Ectodermal cell (in vitro differentiated cells): ENCODE data around the gene CD63. TPM values are rescaled to one million over a fixed set of nuclear protein-coding genes. Genes with fewer than 3 reads are reported as not detected.
"Not testable (repeated sequence)": the region's sequence is repeated elsewhere in the genome, so short reads cannot be mapped to it uniquely, and the experiment has no call there.

Experiments used
- H3K27ac ChIP-seq: 2 replicates; pipeline ENCODE4 v1.7.0; 2013; ENCODE audit warnings: mild to moderate bottlenecking, low read depth, low read length; ENCODE audit not compliant: insufficient read depth, poor library complexity, severe bottlenecking
- H3K27me3 ChIP-seq: 2 replicates; pipeline ENCODE4 v1.7.0; 2013; ENCODE audit warnings: mild to moderate bottlenecking, low read length; ENCODE audit not compliant: insufficient read depth, control insufficient read depth, poor library complexity, severe bottlenecking
- H3K36me3 ChIP-seq: one replicate; pipeline ENCODE4 v1.7.0; 2013; ENCODE audit warnings: low read length; ENCODE audit not compliant: control insufficient read depth, insufficient read depth
- H3K4me1 ChIP-seq: one replicate; pipeline ENCODE4 v1.7.0; 2013; ENCODE audit warnings: low read length; ENCODE audit not compliant: control insufficient read depth, insufficient read depth
- H3K4me3 ChIP-seq: 2 replicates; pipeline ENCODE4 v1.7.0; 2013; ENCODE audit warnings: low read depth, low read length, control low read depth; ENCODE audit not compliant: insufficient read depth
- H3K9me3 ChIP-seq: 2 replicates; pipeline ENCODE4 v1.7.0; 2013; ENCODE audit warnings: mild to moderate bottlenecking, low read length, moderate library complexity; ENCODE audit not compliant: control insufficient read depth
- WGBS, 2 experiments: methylation state at CpG; one replicate each; pipeline ENCODE4 v1.1.7; 2013; ENCODE audit warnings: missing lambda C conversion rate in 2 of 2; 5-methylcytosine and 5-hydroxymethylcytosine counted together
- polyA plus RNA-seq, 4 experiments: library from polyadenylated mRNA; stranded (reverse); fragments of 50-300 nt; gene quantifications; one replicate each; pipeline ENCODE4 v1.2.3, GENCODE V29; 2013

The CD63 gene, protein sequence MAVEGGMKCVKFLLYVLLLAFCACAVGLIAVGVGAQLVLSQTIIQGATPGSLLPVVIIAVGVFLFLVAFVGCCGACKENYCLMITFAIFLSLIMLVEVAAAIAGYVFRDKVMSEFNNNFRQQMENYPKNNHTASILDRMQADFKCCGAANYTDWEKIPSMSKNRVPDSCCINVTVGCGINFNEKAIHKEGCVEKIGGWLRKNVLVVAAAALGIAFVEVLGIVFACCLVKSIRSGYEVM
- polyA plus RNA-seq (2013, experiment 1 of 4) = 324 TPM
- polyA plus RNA-seq (2013, experiment 2 of 4) = 362 TPM
- 287 TPM for polyA plus RNA-seq (2013, experiment 3 of 4)
- polyA plus RNA-seq (2013, experiment 4 of 4) = 360 TPM

DNA sequence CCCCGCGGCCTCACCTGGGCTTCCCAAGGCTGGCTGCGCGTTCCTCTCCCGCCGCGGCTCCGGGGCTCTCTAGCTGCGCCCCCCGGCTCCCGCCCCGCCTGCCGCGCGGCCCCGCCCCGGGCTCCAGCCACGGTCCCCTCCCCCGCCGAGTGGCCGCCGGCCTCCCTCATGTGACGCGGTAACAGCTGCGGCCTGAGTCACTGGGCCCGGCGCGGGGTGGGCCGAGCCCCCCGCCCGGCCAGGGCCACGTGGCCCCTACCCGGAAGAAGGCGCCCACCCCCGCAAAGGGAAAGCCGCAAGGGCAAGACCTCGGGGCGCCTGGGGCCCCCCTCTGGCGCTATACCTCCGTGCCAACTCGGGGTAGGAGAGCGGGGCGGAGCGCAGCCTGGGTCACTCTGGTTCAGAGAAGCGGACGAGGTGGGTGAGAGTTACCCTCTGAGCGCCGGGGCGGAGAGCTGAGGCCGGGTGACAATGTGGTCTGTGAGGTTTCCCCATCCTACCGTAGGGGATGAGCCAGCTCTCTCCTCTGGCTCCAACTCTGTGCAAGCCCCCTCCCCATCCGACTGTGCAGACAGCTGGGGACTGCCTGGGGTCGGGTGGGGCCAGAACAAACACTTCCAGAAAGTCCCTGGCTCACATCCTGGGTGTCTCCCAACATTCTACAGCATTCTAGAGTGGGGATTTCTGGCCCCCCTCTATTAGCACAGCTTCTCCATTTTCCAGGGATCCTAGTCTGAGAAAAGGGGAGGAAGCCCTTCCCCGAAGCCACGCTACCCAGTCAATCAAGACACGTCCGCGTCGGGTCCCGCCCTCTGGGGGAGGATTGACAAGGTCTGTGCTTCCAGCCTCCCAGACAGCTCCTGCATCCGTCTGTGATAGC, at the start of gene CD63:
Gene CD63 (minus strand): TSS at position 71 of the 880 bp plus-strand sequence. CDS start 668 bp downstream, outside the sequence.
- 0 to 1% methylated on average over 61 of the region's 61 CpGs for WGBS, 2 experiments
- H3K4me1 ChIP-seq = peaks cover 14% of the 10 kb centered on the region
- H3K9me3 ChIP-seq = no peaks in the 10 kb centered on the region

DNA sequence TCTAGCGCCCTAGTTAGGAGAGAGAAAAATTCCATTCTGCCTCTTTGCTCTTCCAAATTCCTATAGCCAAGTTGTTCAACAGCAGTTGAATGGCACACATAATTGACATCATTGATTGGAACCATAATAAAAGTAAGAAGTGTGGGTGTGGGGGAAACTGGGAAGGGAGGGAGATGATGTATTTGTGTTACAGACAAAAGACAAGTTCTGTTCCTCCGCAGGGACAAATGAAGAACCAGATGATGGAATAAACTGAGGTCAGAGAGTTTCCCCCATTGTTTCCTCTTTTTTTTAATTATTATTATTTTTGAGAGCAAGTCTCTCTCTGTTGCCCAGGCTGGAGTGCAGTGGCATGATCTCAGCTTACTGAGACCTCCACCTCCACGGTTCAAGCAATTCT, 49.0 kb upstream of the CD63 start:
- Histone ChIP-seq H3K9me3 (no peaks in the 10 kb centered on the region), H3K27me3 (no peaks in the 10 kb centered on the region), H3K27ac (no peak overlapping the region), H3K36me3 (peaks cover 13% of the 10 kb centered on the region), H3K4me1 (no peaks in the 10 kb centered on the region), H3K4me3 (no peak overlapping the region)
- 89 to 93% methylated on average over 3 of the region's 3 CpGs for WGBS, 2 experiments

More for the DNA sequence above, at the start of gene CD63:
- Histone ChIP-seq H3K36me3 (peaks cover 11% of the 10 kb centered on the region), H3K4me3 (peak within 1 kb of the TSS; percentile 64), H3K27ac (peak within 1 kb of the TSS; percentile 86), H3K27me3 (no peaks in the 10 kb centered on the region)

DNA sequence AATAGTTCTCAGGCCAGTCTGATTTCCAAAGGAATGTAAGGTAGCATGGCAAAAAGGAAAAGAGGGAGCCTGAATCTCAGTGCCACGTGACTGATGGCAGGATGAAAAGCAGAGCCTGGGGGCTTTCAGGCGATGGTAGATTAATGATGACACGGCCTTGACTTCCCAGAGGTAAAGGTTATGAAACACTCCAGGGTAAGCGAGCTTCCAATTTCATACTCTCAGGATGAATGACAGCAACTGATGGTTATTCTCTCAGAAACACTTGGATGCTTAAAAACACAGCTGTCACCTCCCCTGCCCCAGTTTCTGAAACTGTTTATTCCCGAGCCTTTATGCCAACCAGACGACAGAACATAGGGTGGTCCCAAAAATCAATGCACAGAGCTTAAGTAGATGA, 42.9 kb upstream of the CD63 start:
- Histone ChIP-seq H3K4me1 (no peaks in the 10 kb centered on the region), H3K4me3 (no peak overlapping the region), H3K27me3 (no peaks in the 10 kb centered on the region), H3K27ac (no peak overlapping the region), H3K9me3 (no peaks in the 10 kb centered on the region), H3K36me3 (peaks cover 3% of the 10 kb centered on the region)
- WGBS, 2 experiments = 95 to 96% methylated on average over 6 of the region's 6 CpGs

DNA sequence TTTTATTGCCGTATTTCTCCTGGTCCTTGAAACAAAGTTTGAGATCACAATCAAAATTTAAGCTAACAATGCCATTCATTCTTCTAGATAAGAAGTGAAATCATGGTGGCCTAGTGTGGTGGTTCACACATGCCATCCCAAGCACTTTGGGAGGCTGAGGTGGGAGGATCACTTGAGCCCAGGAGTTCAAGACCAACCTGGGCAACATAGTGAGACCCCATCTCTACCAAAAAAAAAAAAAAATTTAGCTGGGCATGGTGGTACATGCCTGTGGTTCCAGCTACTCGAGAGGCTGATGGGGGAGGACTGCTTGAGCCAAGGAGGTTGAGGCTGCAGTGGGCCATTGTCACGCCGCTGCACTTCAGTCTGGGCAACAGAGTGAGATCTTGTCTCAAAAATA, 38.3 kb upstream of the CD63 start:
- Histone ChIP-seq H3K27me3 (no peaks in the 10 kb centered on the region), H3K9me3 (no peaks in the 10 kb centered on the region), H3K4me3 (no peak overlapping the region), H3K36me3 (peaks cover 8% of the 10 kb centered on the region), H3K4me1 (no peaks in the 10 kb centered on the region), H3K27ac (no peak overlapping the region)
- 94 to 95% methylated on average over 3 to 4 of the region's 4 CpGs for WGBS, 2 experiments

DNA sequence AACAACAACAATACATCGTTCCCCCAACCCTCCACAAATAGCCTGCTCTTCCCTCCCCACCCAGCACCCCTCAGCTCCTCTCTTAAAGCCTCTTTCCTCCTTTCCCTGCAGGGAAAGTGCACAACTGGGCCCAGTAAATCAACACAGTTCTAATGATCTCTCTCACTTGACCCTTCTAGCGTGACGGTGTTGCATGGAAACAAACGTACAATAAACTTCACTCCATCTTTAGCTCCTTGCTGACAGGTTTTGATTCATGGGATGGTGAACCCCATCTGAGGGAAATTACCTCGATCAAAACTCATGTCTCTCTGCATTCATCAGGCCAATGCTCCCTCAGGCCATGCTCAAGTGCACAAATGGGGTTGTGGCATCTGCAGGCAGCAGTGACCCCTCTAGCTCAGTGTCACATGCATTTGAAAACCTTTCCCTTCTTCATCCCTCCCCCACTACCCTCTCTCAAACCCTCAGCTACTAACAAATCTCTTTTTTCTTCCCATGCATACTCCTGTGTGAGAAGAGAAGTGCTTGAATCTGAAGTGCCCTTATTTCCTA, 37.0 kb upstream of the CD63 start:
- WGBS, 2 experiments = 88 to 92% methylated on average over 5 of the region's 5 CpGs
- Histone ChIP-seq H3K36me3 (peaks cover 8% of the 10 kb centered on the region), H3K9me3 (no peaks in the 10 kb centered on the region), H3K27ac (no peak overlapping the region), H3K4me3 (no peak overlapping the region), H3K27me3 (no peaks in the 10 kb centered on the region), H3K4me1 (no peaks in the 10 kb centered on the region)

DNA sequence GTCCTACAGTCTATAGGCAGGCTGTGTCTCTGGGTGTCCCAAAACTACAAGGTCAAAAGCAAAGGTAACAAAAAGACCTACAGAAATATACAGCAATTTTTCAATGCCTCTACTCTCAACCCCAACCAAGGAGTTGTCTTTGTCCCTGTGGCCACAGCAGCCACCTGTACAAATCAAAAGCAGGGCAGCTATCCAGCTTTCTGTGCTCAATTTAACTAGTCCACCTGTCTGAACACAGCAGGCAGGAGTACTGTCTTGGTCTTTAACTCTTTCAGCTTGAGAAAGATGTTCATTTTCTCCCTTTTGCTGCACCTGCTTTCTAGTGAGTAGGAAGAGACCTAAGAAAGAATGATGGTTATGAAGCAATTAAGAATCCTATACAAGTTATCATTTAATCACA, 33.8 kb upstream of the CD63 start:
- H3K4me1 ChIP-seq = no peaks in the 10 kb centered on the region
- H3K27ac ChIP-seq = no peak overlapping the region
- H3K36me3 ChIP-seq = peaks cover 24% of the 10 kb centered on the region
- H3K27me3 ChIP-seq = no peaks in the 10 kb centered on the region
- H3K4me3 ChIP-seq = no peak overlapping the region
- no peaks in the 10 kb centered on the region for H3K9me3 ChIP-seq

DNA sequence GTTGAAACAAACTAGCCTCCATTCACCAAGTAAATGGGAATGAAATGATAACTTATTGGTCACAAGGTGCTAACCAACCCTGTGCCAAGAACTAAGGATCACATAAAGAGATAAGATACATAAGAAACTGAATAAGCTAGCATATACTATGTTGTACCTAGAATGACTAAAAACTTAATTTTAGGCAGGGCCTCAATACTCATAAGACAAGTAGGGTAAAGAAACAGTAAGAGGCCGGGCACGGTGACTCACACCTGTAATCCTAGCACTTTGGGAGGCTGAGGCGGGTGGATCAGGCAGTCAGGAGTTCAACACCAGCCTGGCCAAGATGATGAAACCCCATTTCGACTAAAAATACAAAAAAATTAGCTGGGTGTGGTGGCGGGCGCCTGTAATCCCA, 31.9 kb upstream of the CD63 start:
- H3K27me3 ChIP-seq = no peaks in the 10 kb centered on the region
- WGBS, 2 experiments = 92 to 96% methylated on average over 6 of the region's 6 CpGs
- H3K36me3 ChIP-seq = peaks cover 28% of the 10 kb centered on the region

DNA sequence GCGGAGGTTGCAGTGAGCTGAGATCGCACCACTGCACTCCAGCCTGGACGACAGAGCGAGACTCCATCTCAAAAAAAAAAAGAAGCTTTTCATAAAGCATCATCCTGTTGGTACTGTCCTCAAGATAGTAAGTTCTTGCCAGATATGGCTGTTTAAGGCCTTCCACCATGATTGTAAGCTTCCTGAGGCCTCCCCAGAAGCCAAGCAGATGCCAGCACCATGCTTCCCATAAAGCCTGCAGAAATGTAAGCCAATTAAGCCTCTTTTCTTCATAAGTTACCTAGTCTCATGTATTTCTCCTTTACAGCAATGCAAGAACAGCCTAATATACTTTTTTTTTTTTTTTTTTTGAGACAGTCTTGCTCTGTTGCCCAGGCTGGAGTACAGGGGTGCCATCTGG, 29.8 kb upstream of the CD63 start:
- not testable (repeated sequence) for H3K4me1 ChIP-seq, H3K9me3 ChIP-seq, H3K27ac ChIP-seq, H3K27me3 ChIP-seq, H3K4me3 ChIP-seq
- H3K36me3 ChIP-seq = peaks cover 28% of the 10 kb centered on the region
- 93 to 96% methylated on average over 4 of the region's 4 CpGs for WGBS, 2 experiments

More for the DNA sequence above, 31.9 kb upstream of the CD63 start:
- no peak overlapping the region for H3K4me3 ChIP-seq
- H3K4me1 ChIP-seq = peaks cover 5% of the 10 kb centered on the region
- no peaks in the 10 kb centered on the region for H3K9me3 ChIP-seq
- no peak overlapping the region for H3K27ac ChIP-seq

DNA sequence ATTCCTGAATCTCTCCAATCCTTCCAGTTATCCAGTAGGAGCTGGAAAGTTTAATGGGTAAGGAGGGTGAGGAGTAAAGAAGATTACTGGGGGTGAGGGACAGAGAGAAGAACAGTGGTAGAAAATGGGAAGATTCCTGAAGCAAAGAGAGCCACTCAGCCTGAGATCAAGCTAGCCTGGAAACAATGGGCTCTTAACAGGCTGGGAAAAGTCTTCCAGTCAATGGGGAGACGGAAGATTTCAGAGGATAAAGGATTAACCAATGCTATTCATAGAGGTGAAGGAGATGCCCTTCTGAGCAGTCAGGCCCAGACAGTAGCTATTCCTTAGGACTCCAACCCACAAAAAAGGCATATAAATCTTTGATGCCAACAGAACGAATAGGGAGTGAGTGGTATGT, 28.9 kb upstream of the CD63 start:
- no peaks in the 10 kb centered on the region for H3K9me3 ChIP-seq
- no peaks in the 10 kb centered on the region for H3K27me3 ChIP-seq
- peaks cover 5% of the 10 kb centered on the region for H3K4me1 ChIP-seq
- peak overlapping the region; percentile 31 for H3K27ac ChIP-seq
- WGBS, 2 experiments = 45 to 59% methylated on average over 2 of the region's 2 CpGs
- no peak overlapping the region for H3K4me3 ChIP-seq
- H3K36me3 ChIP-seq = peaks cover 34% of the 10 kb centered on the region

DNA sequence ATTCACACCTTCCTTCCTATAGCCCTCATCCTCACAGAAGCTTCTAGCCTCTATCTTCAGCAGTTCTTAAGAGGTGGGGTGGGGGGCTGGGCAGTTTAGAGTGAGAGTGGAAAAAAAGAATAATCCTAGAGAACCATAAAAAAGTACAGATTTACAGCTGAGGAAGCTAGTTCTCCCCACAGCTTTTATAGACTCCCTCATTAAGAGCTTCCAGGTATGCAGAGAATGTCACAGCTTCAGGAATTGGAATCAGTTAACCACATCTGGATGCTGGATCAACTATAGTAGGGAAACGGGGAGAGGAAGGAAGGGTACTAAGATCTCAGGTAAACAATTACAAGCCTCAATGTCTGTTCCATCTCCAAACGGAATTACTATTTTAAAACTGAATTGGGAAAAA, 26.4 kb upstream of the CD63 start:
- Histone ChIP-seq H3K4me3 (no peak overlapping the region), H3K36me3 (peaks cover 50% of the 10 kb centered on the region), H3K9me3 (no peaks in the 10 kb centered on the region), H3K27me3 (no peaks in the 10 kb centered on the region), H3K27ac (no peak overlapping the region), H3K4me1 (peaks cover 5% of the 10 kb centered on the region)
- 83 to 100% methylated on average over 2 of the region's 2 CpGs for WGBS, 2 experiments
